ENCODE measurements around the gene MAPKAP1. TPM values are rescaled to one million over a fixed set of nuclear protein-coding genes. Genes with fewer than 3 reads are reported as not detected.

The MAPKAP1 gene
- polyA plus RNA-seq, 1 donor (not counting 4 experiments of a cell fraction or from before 2014, with no cell fraction given): 129 TPM

DNA sequence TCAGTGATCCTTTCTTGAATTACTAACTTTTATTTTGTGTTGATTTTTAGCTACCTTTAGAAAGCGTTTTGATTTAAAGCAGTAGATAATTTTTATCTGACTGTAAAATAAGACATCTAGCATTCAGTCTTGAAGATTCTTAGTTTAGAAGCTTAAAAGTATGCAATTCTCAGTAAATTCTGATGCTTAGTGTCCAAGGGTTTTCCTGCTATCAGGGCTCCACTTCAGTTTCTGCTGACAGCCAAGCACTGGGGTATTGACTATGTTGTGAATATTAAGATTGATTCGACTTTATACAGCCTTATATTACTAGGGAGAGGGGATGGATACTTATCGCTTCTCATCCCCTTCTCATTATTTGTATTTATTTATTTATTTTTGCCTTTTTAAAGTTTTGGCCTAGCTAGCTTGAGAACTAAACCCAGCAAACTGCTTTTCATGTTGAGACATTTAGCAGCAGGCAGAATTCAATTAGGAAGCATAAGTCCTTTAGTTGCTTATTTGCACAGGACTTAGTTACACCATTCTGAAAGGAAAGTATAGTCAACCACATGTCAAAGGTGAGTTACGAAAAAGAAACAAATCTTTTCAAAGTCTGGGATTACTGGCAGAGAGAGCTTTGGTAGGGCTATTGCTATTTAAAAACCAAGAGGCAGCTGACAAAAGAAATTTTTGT is 43.1 kb upstream of the MAPKAP1 start:
- DNase-seq (ENCODE audit: low read depth, low spot score): no peak
- no peak for FAIRE-seq
- TF ChIP-seq EZH2 (IDR thresholded peaks at IDR 0.05; ENCODE audit: low read length): no peak
- TF ChIP-seq, protein P1, sequence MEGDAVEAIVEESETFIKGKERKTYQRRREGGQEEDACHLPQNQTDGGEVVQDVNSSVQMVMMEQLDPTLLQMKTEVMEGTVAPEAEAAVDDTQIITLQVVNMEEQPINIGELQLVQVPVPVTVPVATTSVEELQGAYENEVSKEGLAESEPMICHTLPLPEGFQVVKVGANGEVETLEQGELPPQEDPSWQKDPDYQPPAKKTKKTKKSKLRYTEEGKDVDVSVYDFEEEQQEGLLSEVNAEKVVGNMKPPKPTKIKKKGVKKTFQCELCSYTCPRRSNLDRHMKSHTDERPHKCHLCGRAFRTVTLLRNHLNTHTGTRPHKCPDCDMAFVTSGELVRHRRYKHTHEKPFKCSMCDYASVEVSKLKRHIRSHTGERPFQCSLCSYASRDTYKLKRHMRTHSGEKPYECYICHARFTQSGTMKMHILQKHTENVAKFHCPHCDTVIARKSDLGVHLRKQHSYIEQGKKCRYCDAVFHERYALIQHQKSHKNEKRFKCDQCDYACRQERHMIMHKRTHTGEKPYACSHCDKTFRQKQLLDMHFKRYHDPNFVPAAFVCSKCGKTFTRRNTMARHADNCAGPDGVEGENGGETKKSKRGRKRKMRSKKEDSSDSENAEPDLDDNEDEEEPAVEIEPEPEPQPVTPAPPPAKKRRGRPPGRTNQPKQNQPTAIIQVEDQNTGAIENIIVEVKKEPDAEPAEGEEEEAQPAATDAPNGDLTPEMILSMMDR (optimal IDR thresholded peaks at IDR 0.05 in 1 of 3, IDR thresholded peaks at IDR 0.05 in 1 of 3, conservative IDR thresholded peaks at IDR 0.05 in 1 of 3; ENCODE audit: extremely low read depth in 1 of 3, insufficient read depth in 2 of 3, low read length in 3 of 3): no peak
- peak overlapping the region; percentile 18 to 96 (median 95) for H3K4me3 ChIP-seq (ENCODE audit: control insufficient read depth in 2 of 3, extremely low read depth in 1 of 3, insufficient read depth in 2 of 3, low read depth in 1 of 3, low read length in 3 of 3)
- no peak overlapping the region for H2AFZ ChIP-seq (ENCODE audit: control insufficient read depth, low read length)
- H3K9me1 ChIP-seq (ENCODE audit: control insufficient read depth, extremely low read depth, insufficient read depth, low read length): no peaks in the 10 kb centered on the region
- H3K4me1 ChIP-seq (ENCODE audit: control insufficient read depth, extremely low read depth, insufficient read depth, low read length): peaks cover 40% of the 10 kb centered on the region
- H3K27me3 ChIP-seq (ENCODE audit: control insufficient read depth, extremely low read depth, insufficient read depth, low read length): no peaks in the 10 kb centered on the region
- peak overlapping the region; percentile 90 for H3K9ac ChIP-seq (ENCODE audit: control insufficient read depth, extremely low read depth, insufficient read depth, low read length)
- dilution Hi-C loops (cut with MboI; ENCODE audit: extremely low pct_ligation_motif_present, low sequenced_read_pairs): no loop called here
- H4K20me1 ChIP-seq (ENCODE audit: control insufficient read depth, extremely low read depth, insufficient read depth, low read length): no peaks in the 10 kb centered on the region
- peak overlapping the region; percentile 86 for H3K27ac ChIP-seq (ENCODE audit: control insufficient read depth, insufficient read depth, low read length)
- H3K36me3 ChIP-seq (ENCODE audit: control insufficient read depth in 2 of 2, extremely low read depth in 1 of 2, insufficient read depth in 2 of 2, low read length in 2 of 2): peaks cover 0 to 3% of the 10 kb centered on the region in 2 experiments
- no peaks in the 10 kb centered on the region for H3K9me3 ChIP-seq (ENCODE audit: control insufficient read depth, low read depth, low read length)
- peaks cover 61% of the 10 kb centered on the region for H3K79me2 ChIP-seq (ENCODE audit: control insufficient read depth, insufficient read depth, low read length)
- peak overlapping the region; percentile 100 for H3K4me2 ChIP-seq (ENCODE audit: control insufficient read depth, extremely low read depth, insufficient read depth, low read depth, low read length)

DNA sequence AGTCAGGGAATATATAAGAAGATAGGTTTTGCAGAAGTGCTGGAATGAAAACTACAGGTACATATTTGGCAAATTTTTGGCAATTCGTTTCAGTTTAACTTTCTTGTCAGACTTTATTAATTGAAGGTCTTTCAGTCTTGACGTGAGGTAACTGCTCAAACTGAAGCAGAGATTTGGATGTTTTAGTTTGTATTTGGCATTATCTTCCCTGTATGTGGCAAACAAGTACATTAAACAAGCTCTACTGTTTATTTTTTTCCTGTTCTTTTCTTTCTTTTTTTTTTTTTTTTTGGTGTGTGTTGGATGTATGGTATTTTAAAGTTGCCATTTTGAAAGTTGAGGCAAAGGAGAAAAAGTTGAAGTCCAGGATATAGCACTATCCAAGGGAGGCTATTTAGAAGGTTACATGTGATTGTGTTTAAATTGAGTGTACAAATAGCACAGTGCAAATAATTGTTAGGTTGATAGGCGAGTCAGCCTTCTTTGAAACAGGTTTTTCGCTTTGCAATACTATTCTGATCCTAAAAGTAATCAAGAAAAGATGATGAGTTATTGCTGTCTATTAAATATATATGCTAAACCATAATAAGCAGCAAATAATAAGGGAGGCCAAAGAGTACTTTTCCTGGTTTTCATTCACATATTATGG is 42.4 kb upstream of the MAPKAP1 start:
- dilution Hi-C loops (cut with MboI; ENCODE audit: extremely low pct_ligation_motif_present, low sequenced_read_pairs): no loop called here
- DNase-seq (ENCODE audit: low read depth, low spot score) (no peak), FAIRE-seq (no peak)
- Histone ChIP-seq H3K4me3 (ENCODE audit: control insufficient read depth in 2 of 3, extremely low read depth in 1 of 3, insufficient read depth in 2 of 3, low read depth in 1 of 3, low read length in 3 of 3) (peak overlapping the region; percentile 76 to 96 (median 95)), H3K9me3 (ENCODE audit: control insufficient read depth, low read depth, low read length) (no peaks in the 10 kb centered on the region), H3K9me1 (ENCODE audit: control insufficient read depth, extremely low read depth, insufficient read depth, low read length) (no peaks in the 10 kb centered on the region), H3K27me3 (ENCODE audit: control insufficient read depth, extremely low read depth, insufficient read depth, low read length) (no peaks in the 10 kb centered on the region), H3K79me2 (ENCODE audit: control insufficient read depth, insufficient read depth, low read length) (peaks cover 58% of the 10 kb centered on the region), H2AFZ (ENCODE audit: control insufficient read depth, low read length) (no peak overlapping the region), H3K27ac (ENCODE audit: control insufficient read depth, insufficient read depth, low read length) (peak overlapping the region; percentile 86), H3K4me1 (ENCODE audit: control insufficient read depth, extremely low read depth, insufficient read depth, low read length) (peaks cover 40% of the 10 kb centered on the region), H3K9ac (ENCODE audit: control insufficient read depth, extremely low read depth, insufficient read depth, low read length) (peak overlapping the region; percentile 90), H3K36me3 (ENCODE audit: control insufficient read depth in 2 of 2, extremely low read depth in 1 of 2, insufficient read depth in 2 of 2, low read length in 2 of 2) (peaks cover 0 to 3% of the 10 kb centered on the region in 2 experiments), H3K4me2 (ENCODE audit: control insufficient read depth, extremely low read depth, insufficient read depth, low read depth, low read length) (peak overlapping the region; percentile 100), H4K20me1 (ENCODE audit: control insufficient read depth, extremely low read depth, insufficient read depth, low read length) (no peaks in the 10 kb centered on the region)
- TF ChIP-seq, protein P1 (optimal IDR thresholded peaks at IDR 0.05 in 1 of 3, IDR thresholded peaks at IDR 0.05 in 1 of 3, conservative IDR thresholded peaks at IDR 0.05 in 1 of 3; ENCODE audit: extremely low read depth in 1 of 3, insufficient read depth in 2 of 3, low read length in 3 of 3): no peak
- no peak for TF ChIP-seq EZH2 (IDR thresholded peaks at IDR 0.05; ENCODE audit: low read length)

All from keratinocyte (primary cell).